ENCODE data around the gene STEAP4. TPM values are rescaled to one million over a fixed set of nuclear protein-coding genes. Genes with fewer than 3 reads are reported as not detected.

Gene STEAP4
- total RNA-seq, 1 experiment from 2014 or later: not detected

GRCh38 chr7:88317422-88317821, 10.7 kb upstream of the STEAP4 start:
- no peak overlapping the region for H3K4me3 Mint-ChIP-seq
- H2BK5ac ChIP-seq (ENCODE audit: insufficient read length, low read length): no peak overlapping the region
- no peaks in the 10 kb centered on the region for H3K23me2 ChIP-seq (ENCODE audit: insufficient read length, low read depth, low read length, poor library complexity, severe bottlenecking)
- H2AK5ac ChIP-seq (ENCODE audit: insufficient read length, low read length): no peak overlapping the region
- peaks cover 0 to 2% of the 10 kb centered on the region in 2 experiments; a peak in 1 of 4 replicates for H3K4me1 Mint-ChIP-seq
- no peak overlapping the region for H4K5ac ChIP-seq (ENCODE audit: insufficient read length, low read depth, low read length)
- no peak for DNase-seq
- no peak overlapping the region for H2BK15ac ChIP-seq (ENCODE audit: low read depth, low read length)
- no peak overlapping the region for H4K91ac ChIP-seq (ENCODE audit: insufficient read length, low read depth, low read length)
- no peak overlapping the region for H3K14ac ChIP-seq (ENCODE audit: insufficient read depth, low read length)
- H3K18ac ChIP-seq (ENCODE audit: insufficient read length, low read depth, low read length): no peak overlapping the region
- no peaks in the 10 kb centered on the region for H3K36me3 Mint-ChIP-seq (ENCODE audit: insufficient read depth in 1 of 3, low read depth in 3 of 3)
- H2BK20ac ChIP-seq (ENCODE audit: low read depth, low read length, poor library complexity, severe bottlenecking): no peak overlapping the region
- no peak overlapping the region for H3K4ac ChIP-seq (ENCODE audit: low read depth, low read length)
- no peak overlapping the region for H3K27ac Mint-ChIP-seq
- H2AFZ ChIP-seq (ENCODE audit: low read length): no peak overlapping the region
- H3K56ac ChIP-seq (ENCODE audit: insufficient read length, low read depth, low read length): no peak overlapping the region
- H2BK120ac ChIP-seq (ENCODE audit: low read depth, low read length, poor library complexity, severe bottlenecking): no peak overlapping the region
- no peaks in the 10 kb centered on the region for H4K20me1 ChIP-seq (ENCODE audit: control insufficient read depth, insufficient read depth, insufficient read length)
- no peaks in the 10 kb centered on the region for H3K79me2 ChIP-seq (ENCODE audit: insufficient read depth, low read length)
- no peak for TF ChIP-seq CTCF (conservative IDR thresholded peaks at IDR 0.05)
- no peaks in the 10 kb centered on the region for H3K79me1 ChIP-seq (ENCODE audit: insufficient read depth, low read depth, low read length, poor library complexity, severe bottlenecking)
- H3K9ac ChIP-seq (ENCODE audit: extremely low read depth, insufficient read length, low read length): no peak overlapping the region
- no peaks in the 10 kb centered on the region for H3K27me3 Mint-ChIP-seq (ENCODE audit: low read depth)
- H3K23ac ChIP-seq (ENCODE audit: insufficient read length, low read depth, low read length): no peak overlapping the region
- no peak overlapping the region for H3K4me2 ChIP-seq (ENCODE audit: insufficient read depth, insufficient read length, low read length)
- H3K4me1 ChIP-seq (ENCODE audit: insufficient read depth, low read length): no peaks in the 10 kb centered on the region
- no CpG with 5 or more reads among the region's 1 CpG for WGBS (ENCODE audit: extremely low coverage, insufficient read length, low lambda C conversion rate)
- no peak overlapping the region for H3K27ac ChIP-seq (ENCODE audit: insufficient read length, low read depth, low read length)
- H2BK12ac ChIP-seq (ENCODE audit: insufficient read length, low read depth, low read length): no peak overlapping the region
- H3K9me3 ChIP-seq (ENCODE audit: control insufficient read depth, low read depth, low read length): no peaks in the 10 kb centered on the region
- H3K9me3 Mint-ChIP-seq: no peaks in the 10 kb centered on the region
- H3T11ph ChIP-seq (ENCODE audit: low read length): no peak overlapping the region
- no peak overlapping the region for H4K8ac ChIP-seq (replicated peaks; ENCODE audit: insufficient read length, low read depth, low read length)
- H3K27me3 ChIP-seq (ENCODE audit: insufficient read depth, low read length): no peaks in the 10 kb centered on the region
